Liver (tissue), 3 donors: Measurements from ENCODE around the gene HIBADH.

ENCODE experiments used
- CTCF ChIP-seq: fragments of 150-350 bp; IDR thresholded peaks from 2 replicates; pipeline ENCODE4 v1.5.1; 2017; ENCODE audit warnings: improper control_type of control experiment, low read depth, low read length; ENCODE audit not compliant: missing input control
- EGR1 ChIP-seq, 2 donors: IDR thresholded peaks; 2 replicates each; pipeline ENCODE4 v1.6.1; 2016 to 2018; ENCODE audit warnings: antibody characterized with exemption in 2 of 2, low read depth in 2 of 2
- FOXA1 ChIP-seq: IDR thresholded peaks from 2 replicates; pipeline ENCODE4 v1.6.1; 2016; ENCODE audit warnings: antibody characterized with exemption
- HNF4A ChIP-seq, 2 donors: conservative IDR thresholded peaks; 2 replicates each; pipeline ENCODE4 v1.6.1; 2016; ENCODE audit warnings: antibody characterized with exemption in 2 of 2, mild to moderate bottlenecking in 2 of 2
- HNF4G ChIP-seq: IDR thresholded peaks from 2 replicates; pipeline ENCODE4 v1.6.1; 2016; ENCODE audit warnings: antibody characterized with exemption
- JUND ChIP-seq, 2 donors: IDR thresholded peaks; 2 replicates each; pipeline ENCODE4 v1.6.1; 2016; ENCODE audit warnings: antibody characterized with exemption in 2 of 2
- MAX ChIP-seq: IDR thresholded peaks from 2 replicates; pipeline ENCODE4 v1.6.1; 2016; ENCODE audit warnings: antibody characterized with exemption
- NR2F2 ChIP-seq: IDR thresholded peaks from 2 replicates; pipeline ENCODE4 v1.6.1; 2016; ENCODE audit warnings: antibody characterized with exemption
- RAD21 ChIP-seq, 2 donors: IDR thresholded peaks; 2 replicates each; pipeline ENCODE4 v1.6.1; 2016; ENCODE audit warnings: antibody characterized with exemption in 2 of 2, mild to moderate bottlenecking in 2 of 2
- REST ChIP-seq: IDR thresholded peaks from 2 replicates; pipeline ENCODE4 v1.6.1; 2016; ENCODE audit warnings: antibody characterized with exemption, mild to moderate bottlenecking
- SP1 ChIP-seq: IDR thresholded peaks from 2 replicates; pipeline ENCODE4 v1.6.1; 2018; ENCODE audit warnings: antibody characterized with exemption, mild to moderate bottlenecking
- TAF1 ChIP-seq: conservative IDR thresholded peaks from 2 replicates; pipeline ENCODE4 v1.6.1; 2016; ENCODE audit warnings: antibody characterized with exemption, mild to moderate bottlenecking
- YY1 ChIP-seq: IDR thresholded peaks from 2 replicates; pipeline ENCODE4 v1.6.1; 2016; ENCODE audit warnings: antibody characterized with exemption, mild to moderate bottlenecking
- ZBTB33 ChIP-seq: IDR thresholded peaks from 2 replicates; pipeline ENCODE4 v1.6.1; 2016; ENCODE audit warnings: antibody characterized with exemption
- donor health status: healthy.
- donor health status: healthy.

GRCh38 chr7:27546610-27547009 lies 116.1 kb downstream of the HIBADH start:
- no peak for TF ChIP-seq CTCF
- TF ChIP-seq TAF1: no peak
- TF ChIP-seq SP1: no peak
- no peak for TF ChIP-seq REST
- no peak for TF ChIP-seq YY1
- no peak for TF ChIP-seq HNF4G
- no peak for TF ChIP-seq EGR1 (IDR thresholded peaks at IDR 0.05; ENCODE audit: low read depth in 2 of 2)
- no peak for TF ChIP-seq FOXA1
- TF ChIP-seq ZBTB33: no peak
- no peak for TF ChIP-seq RAD21 (IDR thresholded peaks at IDR 0.05)
- TF ChIP-seq JUND (IDR thresholded peaks at IDR 0.05): no peak
- TF ChIP-seq MAX: no peak
- no peak for TF ChIP-seq HNF4A (conservative IDR thresholded peaks at IDR 0.05)
- no peak for TF ChIP-seq NR2F2
